Measurements from ENCODE around the gene SPRYD3. TPM values are rescaled to one million over a fixed set of nuclear protein-coding genes. Genes with fewer than 3 reads are reported as not detected.
"Not testable (repeated sequence)": the region's sequence is repeated elsewhere in the genome, so short reads cannot be mapped to it uniquely, and the experiment has no call there.

Gene SPRYD3
- total RNA-seq, 2 experiments from 2014 or later = 33.9 to 36.5 TPM

GRCh38 chr12:53048780-53049401, 30.3 kb downstream of the SPRYD3 start:
- POLR2A ChIA-PET = interaction anchor here (0.6 kb wide), 1 partner anchor 19 kb away, joined by 5 read pairs; no protein-coding TSS in a partner anchor
- CTCF ChIA-PET = interaction anchor here (1.1 to 3.6 kb wide), 7 partner anchors 12 to 112 kb away, joined by 3 to 17 read pairs (median 6); partner anchors contain the start of gene IGFBP6

- ChIA-PET POLR2A (interaction anchor here (0.6 kb wide), 2 partner anchors 19 to 1306 kb away, joined by 4 to 5 read pairs; no protein-coding TSS in a partner anchor), CTCF (interaction anchor here (1.0 to 3.6 kb wide), 12 partner anchors 8 to 112 kb away, joined by 3 to 17 read pairs (median 6); partner anchors contain the start of genes IGFBP6 and SPRYD3)
Measured at GRCh38 chr12:53048033-53048779, 31.0 kb downstream of the SPRYD3 start.

GRCh38 chr12:53047221-53048032, 31.8 kb downstream of the SPRYD3 start:
- ChIA-PET CTCF (interaction anchor here (1.0 to 3.6 kb wide), 11 partner anchors 9 to 113 kb away, joined by 3 to 17 read pairs (median 7); partner anchors contain the start of genes IGFBP6 and SPRYD3), POLR2A (interaction anchor here (0.6 to 1.4 kb wide), 2 partner anchors 31 to 1306 kb away, joined by 4 to 5 read pairs; partner anchors contain the start of gene SPRYD3)

GRCh38 chr12:53046655-53047220, 32.5 kb downstream of the SPRYD3 start:
- CTCF ChIA-PET = interaction anchor here (1.0 to 3.6 kb wide), 8 partner anchors 8 to 56 kb away, joined by 3 to 17 read pairs (median 10); partner anchors contain the start of genes IGFBP6 and SPRYD3
- POLR2A ChIA-PET = interaction anchor here (1.3 to 1.4 kb wide), 2 partner anchors 32 to 41 kb away, joined by 5 to 6 read pairs; partner anchors contain the start of genes EIF4B and SPRYD3

GRCh38 chr12:53045696-53046045, 33.5 kb downstream of the SPRYD3 start:
- CTCF ChIA-PET = interaction anchor here (3.6 kb wide), 1 partner anchor 53 kb away, joined by 17 read pairs; the partner anchor contains the start of gene IGFBP6
- POLR2A ChIA-PET = interaction anchor here (1.3 kb wide), 1 partner anchor 40 kb away, joined by 6 read pairs; the partner anchor contains the start of gene EIF4B

GRCh38 chr12:53044896-53045695, 34.1 kb downstream of the SPRYD3 start:
- ChIA-PET CTCF (interaction anchor here (1.6 to 3.6 kb wide), 2 partner anchors 9 to 54 kb away, joined by 4 to 17 read pairs; partner anchors contain the start of gene IGFBP6), POLR2A (interaction anchor here (0.6 to 1.3 kb wide), 2 partner anchors 39 to 135 kb away, joined by 4 to 6 read pairs; partner anchors contain the start of genes EIF4B and ZNF740)

- CTCF ChIA-PET = interaction anchor here (1.0 to 1.6 kb wide), 2 partner anchors 10 to 11 kb away, joined by 3 to 4 read pairs; no protein-coding TSS in a partner anchor
- POLR2A ChIA-PET = no interaction called here
Measured at GRCh38 chr12:53044052-53044581, 35.1 kb downstream of the SPRYD3 start.

GRCh38 chr12:53042607-53043454, 36.4 kb downstream of the SPRYD3 start:
- CTCF ChIA-PET = no interaction called here
- POLR2A ChIA-PET = interaction anchor here (0.7 to 1.0 kb wide), 2 partner anchors 32 to 642 kb away, joined by 3 to 4 read pairs; no protein-coding TSS in a partner anchor

GRCh38 chr12:53039851-53040250, 39.3 kb downstream of the SPRYD3 start:
- POLR2A ChIA-PET = no interaction called here

GRCh38 chr12:53036802-53037201, 42.4 kb downstream of the SPRYD3 start:
- ChIA-PET POLR2A (no interaction called here), CTCF (interaction anchor here (0.7 to 1.1 kb wide), 2 partner anchors 13 to 29 kb away, joined by 3 to 4 read pairs; no protein-coding TSS in a partner anchor)

More at GRCh38 chr12:53039851-53040250, 39.3 kb downstream of the SPRYD3 start:
- CTCF ChIA-PET = interaction anchor here (1.2 to 2.5 kb wide), 3 partner anchors 8 to 14 kb away, joined by 3 to 9 read pairs (median 7); no protein-coding TSS in a partner anchor

GRCh38 chr12:53034459-53034858, 44.7 kb downstream of the SPRYD3 start:
- CTCF ChIA-PET = no interaction called here
- POLR2A ChIA-PET = no interaction called here

- CTCF ChIA-PET = interaction anchor here (1.0 kb wide), 2 partner anchors 10 to 26 kb away, joined by 3 to 4 read pairs; no protein-coding TSS in a partner anchor
- POLR2A ChIA-PET = interaction anchor here (0.6 kb wide), 1 partner anchor 67 kb away, joined by 3 read pairs; no protein-coding TSS in a partner anchor
Measured at GRCh38 chr12:53033832-53034231, 45.4 kb downstream of the SPRYD3 start.

GRCh38 chr12:53031616-53032015, 47.6 kb downstream of the SPRYD3 start:
- CTCF ChIA-PET = no interaction called here
- POLR2A ChIA-PET = no interaction called here

- CTCF ChIA-PET = interaction anchor here (0.6 to 1.4 kb wide), 2 partner anchors 21 to 903 kb away, joined by 3 to 4 read pairs; no protein-coding TSS in a partner anchor
- POLR2A ChIA-PET = not testable (repeated sequence)
Measured at GRCh38 chr12:53027014-53027413, 52.2 kb downstream of the SPRYD3 start.

GRCh38 chr12:53025250-53025649, 53.9 kb downstream of the SPRYD3 start:
- POLR2A ChIA-PET = no interaction called here
- CTCF ChIA-PET = interaction anchor here (1.4 kb wide), 1 partner anchor 41 kb away, joined by 3 read pairs; no protein-coding TSS in a partner anchor

- CTCF ChIA-PET = interaction anchor here (0.6 to 1.0 kb wide), 2 partner anchors 88 to 170 kb away, joined by 3 read pairs; partner anchors contain the start of gene SOAT2
- POLR2A ChIA-PET = interaction anchor here (1.4 kb wide), 1 partner anchor 9 kb away, joined by 5 read pairs; the partner anchor contains the start of gene EIF4B
Measured at GRCh38 chr12:53014709-53015108, 64.5 kb downstream of the SPRYD3 start.

All from activated CD8-positive, alpha-beta memory T cell treated with anti-CD3 and anti-CD28 coated beads for 36 hours (primary cell).